ENCODE data around the gene STUB1. TPM values are rescaled to one million over a fixed set of nuclear protein-coding genes. Genes with fewer than 3 reads are reported as not detected.
"Not testable (repeated sequence)": the region's sequence is repeated elsewhere in the genome, so short reads cannot be mapped to it uniquely, and the experiment has no call there.

The STUB1 gene
- total and polyA plus RNA-seq, 8 donors: 43.5 to 307 (median 156) TPM

DNA sequence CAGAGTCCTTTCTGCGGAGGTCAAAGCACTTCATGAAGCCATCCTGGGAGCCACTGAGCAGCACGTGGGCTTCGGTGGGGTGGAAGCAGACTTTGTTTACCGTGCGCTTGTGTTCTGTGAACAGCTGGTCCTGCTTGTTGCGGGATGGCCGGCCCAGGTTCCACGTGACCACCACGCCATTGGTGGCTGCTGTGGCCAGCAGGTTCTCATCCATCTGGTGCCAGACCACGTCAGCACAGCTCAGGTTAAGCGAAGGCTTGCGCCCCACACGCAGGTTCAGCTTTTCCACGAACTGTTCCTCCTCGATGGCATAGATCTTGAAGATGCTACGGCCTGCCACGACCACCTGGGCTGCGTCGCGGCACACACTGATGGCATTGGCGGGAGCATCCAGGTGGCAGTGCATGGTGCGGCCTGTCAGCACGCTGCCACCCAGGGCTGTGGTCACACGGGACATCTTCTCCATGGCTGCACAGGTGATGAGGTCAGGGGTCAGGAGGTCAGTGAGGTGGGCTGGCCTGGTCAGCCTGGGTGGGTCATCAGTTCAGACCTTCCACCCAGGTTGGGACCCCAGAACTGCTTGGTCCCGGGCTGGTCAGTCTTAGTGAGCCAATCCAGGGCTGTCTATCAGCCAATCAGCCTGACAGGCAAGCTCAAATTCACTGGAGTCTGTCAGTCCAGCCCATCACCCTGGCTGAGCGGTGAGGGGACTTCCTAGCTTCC lies 9.1 kb downstream of the STUB1 start:
- peaks cover 6 to 32% (median 18%) of the 10 kb centered on the region in 3 donors for H3K27me3 ChIP-seq
- intact Hi-C loops (cut with DNase I; ENCODE audit: low total_unique reads): no loop called here
- no peaks in the 10 kb centered on the region for H3K9me3 ChIP-seq
- no peak for TF ChIP-seq POLR2A (IDR thresholded peaks at IDR 0.05)
- TF ChIP-seq, protein P1, sequence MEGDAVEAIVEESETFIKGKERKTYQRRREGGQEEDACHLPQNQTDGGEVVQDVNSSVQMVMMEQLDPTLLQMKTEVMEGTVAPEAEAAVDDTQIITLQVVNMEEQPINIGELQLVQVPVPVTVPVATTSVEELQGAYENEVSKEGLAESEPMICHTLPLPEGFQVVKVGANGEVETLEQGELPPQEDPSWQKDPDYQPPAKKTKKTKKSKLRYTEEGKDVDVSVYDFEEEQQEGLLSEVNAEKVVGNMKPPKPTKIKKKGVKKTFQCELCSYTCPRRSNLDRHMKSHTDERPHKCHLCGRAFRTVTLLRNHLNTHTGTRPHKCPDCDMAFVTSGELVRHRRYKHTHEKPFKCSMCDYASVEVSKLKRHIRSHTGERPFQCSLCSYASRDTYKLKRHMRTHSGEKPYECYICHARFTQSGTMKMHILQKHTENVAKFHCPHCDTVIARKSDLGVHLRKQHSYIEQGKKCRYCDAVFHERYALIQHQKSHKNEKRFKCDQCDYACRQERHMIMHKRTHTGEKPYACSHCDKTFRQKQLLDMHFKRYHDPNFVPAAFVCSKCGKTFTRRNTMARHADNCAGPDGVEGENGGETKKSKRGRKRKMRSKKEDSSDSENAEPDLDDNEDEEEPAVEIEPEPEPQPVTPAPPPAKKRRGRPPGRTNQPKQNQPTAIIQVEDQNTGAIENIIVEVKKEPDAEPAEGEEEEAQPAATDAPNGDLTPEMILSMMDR (IDR thresholded peaks at IDR 0.05): no peak
- no peak for TF ChIP-seq EP300 (IDR thresholded peaks at IDR 0.05)
- TF ChIP-seq POLR2AphosphoS5 (IDR thresholded peaks at IDR 0.05): no peak
- no peak for DNase-seq
- H3K36me3 ChIP-seq: peaks cover 10 to 32% (median 20%) of the 10 kb centered on the region in 4 donors
- peaks cover 36 to 66% (median 58%) of the 10 kb centered on the region in 4 donors for H3K4me1 ChIP-seq
- peak overlapping the region; percentile 82 to 98 (median 88) for H3K4me3 ChIP-seq
- H3K27ac ChIP-seq: peak overlapping the region in 4 of 5 donors; percentile 84 to 92 (median 90)
- 76 to 85% (median 82%) methylated on average over 26 of the region's 26 CpGs for WGBS, 5 donors

DNA sequence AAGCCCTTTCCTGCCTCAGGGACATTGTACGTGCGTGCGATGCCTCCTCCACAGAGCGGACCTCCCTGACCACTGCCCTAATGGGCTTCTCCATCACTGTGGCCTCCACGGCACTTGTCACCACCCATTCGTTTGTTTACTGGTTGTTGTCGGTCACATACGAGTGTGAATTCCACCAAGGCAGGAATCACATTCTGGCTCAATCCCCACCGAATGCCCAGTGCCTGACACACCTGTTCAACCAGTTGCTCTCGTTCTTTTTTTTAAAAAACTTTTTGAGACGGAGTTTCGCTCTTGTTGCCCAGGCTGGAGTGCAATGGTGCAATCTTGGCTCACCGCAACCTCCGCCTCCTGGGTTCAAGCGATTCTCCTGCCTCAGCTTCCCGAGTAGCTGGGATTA lies 11.0 kb downstream of the STUB1 start:
- DNase-seq; intact Hi-C loops (cut with DNase I; ENCODE audit: low total_unique reads); H3K9me3 ChIP-seq; H3K27ac ChIP-seq; H3K4me3 ChIP-seq: not testable (repeated sequence)
- Histone ChIP-seq H3K27me3 (peaks cover 11 to 52% (median 37%) of the 10 kb centered on the region in 3 donors), H3K36me3 (peaks cover 10 to 19% (median 17%) of the 10 kb centered on the region in 4 donors), H3K4me1 (peaks cover 45 to 67% (median 57%) of the 10 kb centered on the region in 4 donors)
- WGBS, 5 donors: 80 to 86% (median 84%) methylated on average over 16 of the region's 16 CpGs

GRCh38 chr16:692356-693108 lies 12.3 kb downstream of the STUB1 start:
- no peaks in the 10 kb centered on the region for H3K9me3 ChIP-seq
- 57 to 66% (median 60%) methylated on average over 10 of the region's 10 CpGs for WGBS, 5 donors
- H3K27me3 ChIP-seq: peaks cover 11 to 64% (median 45%) of the 10 kb centered on the region in 3 donors
- TF ChIP-seq EP300 (IDR thresholded peaks at IDR 0.05) (no peak), POLR2AphosphoS5 (IDR thresholded peaks at IDR 0.05) (no peak), POLR2A (IDR thresholded peaks at IDR 0.05) (no peak)
- TF ChIP-seq, protein P1 (IDR thresholded peaks at IDR 0.05): no peak
- peaks cover 45 to 59% (median 56%) of the 10 kb centered on the region in 4 donors for H3K4me1 ChIP-seq
- DNase-seq: no peak
- H3K4me3 ChIP-seq: no peak overlapping the region
- intact Hi-C loops (cut with DNase I; ENCODE audit: low total_unique reads): no loop called here
- H3K36me3 ChIP-seq: peaks cover 0 to 7% (median 4%) of the 10 kb centered on the region in 4 donors
- no peak overlapping the region for H3K27ac ChIP-seq

DNA sequence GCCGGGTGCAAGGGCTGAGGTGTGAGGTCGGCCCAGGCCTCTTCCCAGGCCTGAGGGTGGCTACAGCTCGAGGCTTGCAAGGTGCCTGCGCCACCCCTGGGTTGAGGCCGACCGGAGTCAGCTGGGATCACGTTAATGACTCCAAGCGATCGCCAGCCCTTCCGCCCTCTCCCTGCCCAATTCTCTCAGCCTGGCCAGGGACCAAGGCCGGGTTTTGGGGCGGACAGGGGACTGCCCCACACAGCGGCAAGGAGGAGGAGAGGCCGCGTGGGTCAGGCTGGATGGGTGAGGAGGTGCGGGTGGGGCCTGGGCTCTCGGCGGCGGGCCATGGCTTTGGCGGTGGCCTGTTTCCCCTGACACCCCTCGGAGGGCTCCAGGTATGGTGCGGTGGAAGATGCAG lies 13.2 kb downstream of the STUB1 start:
- TF ChIP-seq EP300 (IDR thresholded peaks at IDR 0.05): no peak
- no peak for TF ChIP-seq POLR2AphosphoS5 (IDR thresholded peaks at IDR 0.05)
- TF ChIP-seq, protein P1 (IDR thresholded peaks at IDR 0.05): no peak
- TF ChIP-seq POLR2A (IDR thresholded peaks at IDR 0.05): no peak
- H3K4me3 ChIP-seq: peak overlapping the region in 1 of 4 donors; percentile 52
- H3K4me1 ChIP-seq: peaks cover 45 to 56% (median 51%) of the 10 kb centered on the region in 4 donors
- H3K36me3 ChIP-seq: no peaks in the 10 kb centered on the region
- H3K9me3 ChIP-seq: no peaks in the 10 kb centered on the region
- intact Hi-C loops (cut with DNase I; ENCODE audit: low total_unique reads): no loop called here
- no peak for DNase-seq
- H3K27ac ChIP-seq: no peak overlapping the region
- H3K27me3 ChIP-seq: peaks cover 11 to 73% (median 45%) of the 10 kb centered on the region in 3 donors
- WGBS, 5 donors: 31 to 42% (median 35%) methylated on average over 11 to 22 of the region's 22 CpGs

Measured in stomach (tissue), 9 donors.